ENCODE results near the gene PTPRR. TPM values are rescaled to one million over a fixed set of nuclear protein-coding genes. Genes with fewer than 3 reads are reported as not detected.

PTPRR gene
- total and polyA plus RNA-seq, 2 donors (not counting 1 experiment from before 2014, with no cell fraction given) = not detected

DNA sequence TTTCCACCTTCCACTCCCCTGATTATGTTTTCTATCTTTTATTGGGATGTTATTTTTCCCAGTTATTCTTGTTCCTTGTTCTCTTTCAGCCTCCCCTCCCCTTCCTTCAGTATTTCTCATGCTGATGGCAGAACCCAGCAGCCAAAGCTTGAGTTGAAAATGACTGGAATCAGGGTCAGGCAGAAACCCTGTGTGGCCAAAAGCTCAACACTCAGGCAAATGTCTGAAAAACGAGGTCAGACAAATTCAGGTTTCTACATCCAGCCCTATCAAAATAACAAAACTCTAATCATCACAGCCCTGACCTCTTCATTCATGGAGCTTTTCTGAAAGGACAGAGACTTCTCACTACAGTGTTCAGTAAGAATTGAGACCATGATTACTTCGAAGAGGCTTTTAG, 134.6 kb downstream of the PTPRR start:
- ChIA-PET CTCF (no interaction called here), POLR2A (no interaction called here)
- Histone ChIP-seq H3K36me3 (replicated peaks in 1 of 2; ENCODE audit: control extremely low read depth in 1 of 2, control insufficient read depth in 1 of 2, extremely low read depth in 1 of 2, insufficient read depth in 2 of 2, low read length in 1 of 2) (no peaks in the 10 kb centered on the region), H3K27me3 (replicated peaks in 1 of 4; ENCODE audit: control extremely low read depth in 1 of 4, control insufficient read depth in 3 of 4, insufficient read depth in 4 of 4, low read length in 3 of 4) (no peaks in the 10 kb centered on the region), H4K20me1 (ENCODE audit: control insufficient read depth, insufficient read depth, low read length, poor library complexity, severe bottlenecking) (no peaks in the 10 kb centered on the region), H3K27ac (ENCODE audit: low read length in 2 of 2) (no peak overlapping the region), H3K4me2 (replicated peaks; ENCODE audit: low read depth, low read length, poor library complexity, severe bottlenecking) (no peak overlapping the region), H3K79me2 (ENCODE audit: control insufficient read depth, insufficient read depth, low read length) (no peaks in the 10 kb centered on the region), H2AFZ (ENCODE audit: insufficient read depth, low read depth, low read length, poor library complexity, severe bottlenecking) (no peak overlapping the region), H3K9ac (ENCODE audit: low read length) (no peak overlapping the region), H3K4me1 (ENCODE audit: control insufficient read depth in 2 of 2, insufficient read depth in 2 of 2, low read length in 2 of 2) (no peaks in the 10 kb centered on the region), H3K9me3 (ENCODE audit: control extremely low read depth in 1 of 3, control insufficient read depth in 2 of 3, insufficient read depth in 1 of 3, low read length in 2 of 3) (peaks cover 0 to 12% (median 0%) of the 10 kb centered on the region in 3 donors), H3K4me3 (ENCODE audit: control extremely low read depth in 1 of 5, extremely low read depth in 1 of 5, insufficient read depth in 1 of 5, low read depth in 2 of 5, low read length in 4 of 5) (no peak overlapping the region)
- Mint-ChIP-seq H3K27me3 (no peaks in the 10 kb centered on the region), H3K9me3 (ENCODE audit: insufficient read depth) (no peaks in the 10 kb centered on the region), H3K27ac (no peak overlapping the region), H3K4me1 (no peaks in the 10 kb centered on the region), H3K4me3 (no peak overlapping the region)
- no peak for DNase-seq
- intact Hi-C loops (cut with micrococcal nuclease) = no loop called here
- TF ChIP-seq EZH2 (IDR thresholded peaks at IDR 0.05; ENCODE audit: borderline replicate concordance, insufficient read depth, low read depth, low read length, poor library complexity, severe bottlenecking) (no peak), CTCF (IDR thresholded peaks at IDR 0.05) (no peak)
- WGBS (ENCODE audit: insufficient coverage) = 67% methylated on average over 1 of the region's 2 CpGs
- ATAC-seq (ENCODE audit: low read depth) = no peak

DNA sequence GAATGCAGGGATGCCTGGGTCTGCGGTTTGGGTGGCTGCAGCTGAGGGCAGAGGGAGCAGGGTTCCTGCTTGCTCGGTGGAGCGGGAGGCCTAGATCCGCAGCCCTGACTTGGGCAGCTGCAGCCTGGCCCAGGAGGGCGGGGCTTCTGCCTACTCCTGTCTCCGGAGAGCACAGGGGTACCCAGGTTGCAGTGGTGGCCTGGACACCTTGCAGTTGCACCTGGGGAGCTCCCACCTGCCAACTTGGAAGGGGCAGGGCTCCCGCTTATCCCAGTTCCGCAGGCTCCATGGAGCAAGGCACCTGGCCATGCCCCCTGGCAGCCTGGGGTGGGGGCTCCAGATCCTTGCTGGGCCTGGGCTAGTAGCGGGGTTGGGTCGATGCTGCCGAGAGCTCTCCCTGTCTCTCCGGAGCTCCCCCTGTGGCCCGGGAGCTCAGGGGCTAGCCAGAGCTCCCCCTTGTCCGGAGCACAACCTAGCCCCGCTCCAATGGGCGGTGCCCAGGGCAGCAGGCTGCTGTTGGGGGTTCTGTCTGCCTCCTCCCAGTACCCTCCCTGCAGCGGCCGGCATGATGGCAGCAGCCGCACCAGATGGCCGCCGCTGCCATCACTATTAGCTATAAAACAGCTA, 136.4 kb downstream of the PTPRR start:
- Histone ChIP-seq H3K79me2 (ENCODE audit: control insufficient read depth, insufficient read depth, low read length) (no peaks in the 10 kb centered on the region), H3K4me2 (replicated peaks; ENCODE audit: low read depth, low read length, poor library complexity, severe bottlenecking) (no peak overlapping the region), H4K20me1 (ENCODE audit: control insufficient read depth, insufficient read depth, low read length, poor library complexity, severe bottlenecking) (no peaks in the 10 kb centered on the region), H3K36me3 (replicated peaks in 1 of 2; ENCODE audit: control extremely low read depth in 1 of 2, control insufficient read depth in 1 of 2, extremely low read depth in 1 of 2, insufficient read depth in 2 of 2, low read length in 1 of 2) (no peaks in the 10 kb centered on the region), H3K27ac (ENCODE audit: low read length in 2 of 2) (no peak overlapping the region), H3K4me3 (ENCODE audit: control extremely low read depth in 1 of 5, extremely low read depth in 1 of 5, insufficient read depth in 1 of 5, low read depth in 2 of 5, low read length in 4 of 5) (no peak overlapping the region), H3K4me1 (ENCODE audit: control insufficient read depth in 2 of 2, insufficient read depth in 2 of 2, low read length in 2 of 2) (no peaks in the 10 kb centered on the region), H2AFZ (ENCODE audit: insufficient read depth, low read depth, low read length, poor library complexity, severe bottlenecking) (no peak overlapping the region), H3K9me3 (ENCODE audit: control extremely low read depth in 1 of 3, control insufficient read depth in 2 of 3, insufficient read depth in 1 of 3, low read length in 2 of 3) (peaks cover 0 to 12% (median 0%) of the 10 kb centered on the region in 3 donors), H3K27me3 (replicated peaks in 1 of 4; ENCODE audit: control extremely low read depth in 1 of 4, control insufficient read depth in 3 of 4, insufficient read depth in 4 of 4, low read length in 3 of 4) (peaks cover 0 to 3% (median 0%) of the 10 kb centered on the region in 4 experiments), H3K9ac (ENCODE audit: low read length) (no peak overlapping the region)
- Mint-ChIP-seq H3K4me3 (no peak overlapping the region), H3K27ac (no peak overlapping the region), H3K9me3 (ENCODE audit: insufficient read depth) (no peaks in the 10 kb centered on the region), H3K27me3 (no peaks in the 10 kb centered on the region), H3K4me1 (no peaks in the 10 kb centered on the region)
- 93% methylated on average over 15 of the region's 21 CpGs for WGBS (ENCODE audit: insufficient coverage)
- intact Hi-C loops (cut with micrococcal nuclease) = no loop called here
- POLR2A ChIA-PET = no interaction called here
- CTCF ChIA-PET = no interaction called here
- TF ChIP-seq CTCF (IDR thresholded peaks at IDR 0.05) = no peak
- ATAC-seq (ENCODE audit: low read depth) = no peak
- no peak for DNase-seq

Data from B cell (primary cell).